ENCODE results near the gene C2orf74. TPM values are rescaled to one million over a fixed set of nuclear protein-coding genes. Genes with fewer than 3 reads are reported as not detected.
A peak's percentile ranks its signal among the peaks of the same experiment; 100 is the strongest.

C2orf74 gene
- total and polyA plus RNA-seq, 8 donors, result 2.7 to 21.4 (median 9.5) TPM

DNA sequence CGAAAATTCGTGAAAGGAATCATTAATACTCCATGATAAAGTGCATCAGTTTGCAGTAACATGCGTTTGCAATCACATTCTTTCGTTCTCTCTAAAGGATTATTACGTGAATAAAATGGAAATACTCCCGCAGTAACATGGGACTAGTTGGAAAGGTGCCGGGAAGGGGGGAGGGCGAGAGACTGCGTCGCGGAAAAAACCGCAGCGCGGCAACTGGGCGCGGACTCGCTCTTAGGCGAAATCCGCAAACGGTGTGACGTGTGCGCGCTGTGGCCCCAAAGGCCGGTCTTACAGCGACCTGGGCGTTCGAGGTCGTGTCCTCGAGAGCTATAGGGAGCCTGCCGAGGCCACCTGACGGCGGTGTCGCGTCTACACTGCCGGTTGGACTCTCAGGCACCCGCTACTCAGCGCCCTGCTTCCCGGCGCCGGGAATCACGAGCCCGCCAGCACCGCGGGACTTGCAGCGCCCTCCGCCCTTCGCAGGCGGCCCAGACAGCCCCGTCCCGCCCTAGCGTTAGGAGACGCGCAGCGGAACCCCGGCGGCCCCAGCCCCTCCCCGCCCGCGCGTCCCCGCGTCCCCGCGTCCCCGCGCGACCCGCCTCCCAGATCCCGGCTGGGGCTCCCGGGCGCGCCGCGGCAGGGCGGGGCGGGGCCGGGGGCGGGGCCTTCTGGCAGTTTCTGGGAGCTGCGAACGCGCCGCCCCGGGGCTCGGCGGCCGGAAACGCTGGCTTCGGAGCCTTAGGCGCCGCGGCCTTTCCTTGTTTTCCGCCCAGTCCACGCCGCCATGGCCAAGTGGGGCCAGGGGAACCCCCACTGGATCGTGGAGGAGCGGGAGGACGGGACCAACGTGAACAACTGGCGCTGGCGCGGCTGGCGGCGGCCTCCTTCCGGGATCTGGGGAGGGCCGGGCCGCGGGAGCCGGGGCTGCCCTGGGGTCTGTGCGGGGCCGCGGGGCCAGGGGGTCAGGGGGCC, 15.1 kb downstream of the C2orf74 start:
- intact Hi-C loops (cut with DNase I), result no loop called here
- H3K4me1 ChIP-seq, result peaks cover 24 to 29% (median 25%) of the 10 kb centered on the region in 3 donors
- H3K27ac ChIP-seq, result peak overlapping the region; percentile 92 to 100 (median 95)
- no peaks in the 10 kb centered on the region for H3K27me3 ChIP-seq
- H3K36me3 ChIP-seq, result peaks cover 0 to 7% (median 0%) of the 10 kb centered on the region in 3 donors
- peak; percentile 87 to 92 (median 90) for ATAC-seq
- TF ChIP-seq, protein P1, sequence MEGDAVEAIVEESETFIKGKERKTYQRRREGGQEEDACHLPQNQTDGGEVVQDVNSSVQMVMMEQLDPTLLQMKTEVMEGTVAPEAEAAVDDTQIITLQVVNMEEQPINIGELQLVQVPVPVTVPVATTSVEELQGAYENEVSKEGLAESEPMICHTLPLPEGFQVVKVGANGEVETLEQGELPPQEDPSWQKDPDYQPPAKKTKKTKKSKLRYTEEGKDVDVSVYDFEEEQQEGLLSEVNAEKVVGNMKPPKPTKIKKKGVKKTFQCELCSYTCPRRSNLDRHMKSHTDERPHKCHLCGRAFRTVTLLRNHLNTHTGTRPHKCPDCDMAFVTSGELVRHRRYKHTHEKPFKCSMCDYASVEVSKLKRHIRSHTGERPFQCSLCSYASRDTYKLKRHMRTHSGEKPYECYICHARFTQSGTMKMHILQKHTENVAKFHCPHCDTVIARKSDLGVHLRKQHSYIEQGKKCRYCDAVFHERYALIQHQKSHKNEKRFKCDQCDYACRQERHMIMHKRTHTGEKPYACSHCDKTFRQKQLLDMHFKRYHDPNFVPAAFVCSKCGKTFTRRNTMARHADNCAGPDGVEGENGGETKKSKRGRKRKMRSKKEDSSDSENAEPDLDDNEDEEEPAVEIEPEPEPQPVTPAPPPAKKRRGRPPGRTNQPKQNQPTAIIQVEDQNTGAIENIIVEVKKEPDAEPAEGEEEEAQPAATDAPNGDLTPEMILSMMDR (IDR thresholded peaks at IDR 0.05), result no peak
- peak; percentile 93 to 98 (median 96) for DNase-seq
- H3K9me3 ChIP-seq, result no peaks in the 10 kb centered on the region
- FAIRE-seq, result no peak
- WGBS, 2 donors, result 0 to 1% methylated on average over 62 to 111 of the region's 111 CpGs
- peak overlapping the region; percentile 42 to 94 (median 73) for H3K4me3 ChIP-seq

DNA sequence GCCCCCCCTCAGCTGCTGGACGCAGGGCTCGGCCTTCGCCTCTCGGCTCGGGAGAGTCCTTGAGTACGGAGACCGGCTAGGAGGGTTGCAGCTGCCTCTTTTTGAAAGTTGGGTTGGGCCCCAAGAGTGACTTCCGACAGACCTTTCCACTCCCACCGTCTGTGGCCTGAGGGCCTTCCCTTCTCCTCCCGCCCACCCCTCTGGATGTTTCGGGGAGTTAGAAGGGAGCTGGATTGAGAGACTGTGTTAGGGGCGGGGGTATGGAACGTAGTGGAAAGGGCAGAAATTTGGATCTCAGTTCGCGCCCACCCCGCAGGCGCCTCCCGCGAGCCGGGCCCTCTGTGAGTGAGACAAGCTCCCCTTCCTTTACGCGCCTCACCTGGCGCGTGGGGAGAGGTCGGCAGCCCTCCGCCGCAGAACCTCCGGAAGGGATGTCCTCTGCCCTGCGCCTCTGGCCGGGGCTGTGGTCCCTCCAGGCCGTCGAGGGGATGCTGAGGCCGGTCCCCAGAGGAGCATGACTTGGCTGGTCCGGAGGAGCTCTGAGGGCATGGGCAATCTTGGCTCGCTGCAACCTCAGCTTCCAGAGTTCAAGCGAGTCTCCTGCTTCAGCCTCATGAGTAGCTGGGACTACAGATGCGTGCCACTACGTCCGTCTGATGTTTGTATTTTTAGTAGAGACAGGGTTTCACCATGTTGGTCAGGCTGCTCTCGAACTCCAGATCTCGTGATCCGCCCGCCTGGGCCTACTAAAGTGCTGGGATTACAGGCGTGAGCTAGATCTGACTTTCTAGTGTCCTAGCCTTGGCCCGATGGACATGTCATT, 15.9 kb downstream of the C2orf74 start:
- peaks cover 24 to 29% (median 25%) of the 10 kb centered on the region in 3 donors for H3K4me1 ChIP-seq
- H3K9me3 ChIP-seq, result no peaks in the 10 kb centered on the region
- peak; percentile 3 to 23 (median 14) for ATAC-seq
- peaks cover 0 to 16% (median 5%) of the 10 kb centered on the region in 3 donors for H3K36me3 ChIP-seq
- WGBS, 2 donors, result 10 to 17% methylated on average over 36 to 45 of the region's 45 CpGs
- peak overlapping the region; percentile 42 to 94 (median 73) for H3K4me3 ChIP-seq
- intact Hi-C loops (cut with DNase I), result no loop called here
- peak in 4 of 6 donors; percentile 36 to 75 (median 60) for DNase-seq
- TF ChIP-seq, protein P1 (IDR thresholded peaks at IDR 0.05), result no peak
- H3K27me3 ChIP-seq, result no peaks in the 10 kb centered on the region
- peak overlapping the region; percentile 92 to 100 (median 95) for H3K27ac ChIP-seq
- no peak for FAIRE-seq

DNA sequence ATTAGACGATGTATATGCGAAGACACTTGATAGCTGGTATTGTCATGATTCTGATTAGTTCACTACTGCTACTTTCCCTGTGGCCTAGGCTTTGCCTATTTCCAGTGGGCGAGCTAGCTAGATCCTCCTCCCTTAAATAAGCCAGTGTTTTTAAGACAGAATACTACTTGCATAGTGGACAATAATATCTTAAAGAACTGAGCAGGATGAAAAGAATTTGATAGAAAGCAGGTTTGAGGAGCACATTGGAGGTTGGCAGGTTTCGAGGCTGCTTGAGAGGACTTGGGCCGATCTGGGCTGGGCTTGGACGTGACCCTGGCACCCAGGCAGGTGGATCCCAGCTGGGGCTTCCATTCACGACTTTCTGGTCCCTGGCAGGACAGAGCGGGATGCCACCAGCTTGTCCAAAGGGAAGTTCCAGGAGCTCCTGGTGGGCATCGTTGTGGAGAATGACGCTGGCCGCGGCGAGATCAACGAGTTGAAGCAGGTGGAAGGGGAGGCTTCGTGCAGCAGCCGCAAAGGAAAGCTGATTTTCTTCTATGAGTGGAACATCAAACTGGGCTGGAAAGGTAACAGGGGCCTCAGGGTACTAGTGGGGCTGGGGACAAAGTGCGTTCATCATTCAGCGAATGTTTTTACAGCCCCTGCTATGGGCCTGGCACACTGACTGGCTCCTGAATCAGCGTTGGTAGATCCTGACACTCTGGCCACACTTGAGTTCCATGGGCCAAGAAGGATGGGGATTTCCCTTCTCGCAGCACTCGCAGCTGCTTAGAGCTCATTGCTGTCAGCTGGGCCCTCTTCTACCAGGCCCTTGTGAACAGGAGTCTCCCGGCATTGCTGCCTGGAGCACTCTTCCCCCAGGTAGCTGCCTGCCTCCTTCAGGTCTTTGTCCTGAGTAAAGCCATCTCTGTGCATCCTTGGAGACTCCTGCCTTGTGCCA, 16.9 kb downstream of the C2orf74 start:
- FAIRE-seq (no peak), ATAC-seq (peak in 1 of 4 donors; percentile 4), DNase-seq (peak; percentile 18 to 67 (median 30))
- intact Hi-C loops (cut with DNase I), result no loop called here
- Histone ChIP-seq H3K27me3 (no peaks in the 10 kb centered on the region), H3K9me3 (no peaks in the 10 kb centered on the region), H3K36me3 (peaks cover 5 to 25% (median 10%) of the 10 kb centered on the region in 3 donors), H3K4me1 (peaks cover 24 to 29% (median 25%) of the 10 kb centered on the region in 3 donors), H3K4me3 (peak overlapping the region in 3 of 4 donors; percentile 67 to 94 (median 79)), H3K27ac (peak overlapping the region in 2 of 4 donors; percentile 97 to 100)
- WGBS, 2 donors, result 74 to 82% methylated on average over 22 of the region's 22 CpGs
- TF ChIP-seq, protein P1 (IDR thresholded peaks at IDR 0.05), result no peak

All from pancreas (tissue), 10 donors.